ENCODE measurements around the gene MSANTD3.

- no peak for TF ChIP-seq CTCF (conservative IDR thresholded peaks at IDR 0.05; ENCODE audit: low read depth, low read length)
- no peak for TF ChIP-seq EZH2 (IDR thresholded peaks at IDR 0.05; ENCODE audit: low read length, unreplicated experiment)
These were observed 5.8 kb downstream of the MSANTD3 start for GRCh38 chr9:100432736-100433135.
